ENCODE measurements around the gene ZNF90.

DNA sequence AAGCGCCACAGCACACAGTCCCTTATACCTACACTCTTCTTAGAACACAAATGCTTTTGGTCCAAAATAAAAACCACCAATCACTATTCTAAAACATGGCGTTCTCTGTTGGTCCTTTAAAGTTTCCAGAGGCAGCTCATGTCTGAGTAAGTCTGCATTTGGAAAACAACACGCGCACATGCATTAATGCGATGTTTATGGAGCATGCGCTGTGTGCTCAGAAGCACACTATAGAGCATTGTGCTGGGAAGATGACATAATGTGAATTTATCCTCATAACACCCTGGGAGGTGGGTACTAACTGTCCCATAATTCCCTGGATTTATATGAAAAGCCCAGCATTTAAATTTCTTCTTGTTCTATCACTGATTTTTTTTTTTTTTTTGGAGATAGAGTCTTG lies 49.2 kb upstream of the ZNF90 start:
- TF ChIP-seq CEBPB (IDR thresholded peaks at IDR 0.05) = no peak
- no peak for TF ChIP-seq YY1 (IDR thresholded peaks at IDR 0.05; ENCODE audit: low read depth)
- no peak for TF ChIP-seq CREB1 (IDR thresholded peaks at IDR 0.05; ENCODE audit: low read depth)
- TF ChIP-seq USF1 (IDR thresholded peaks at IDR 0.05) = no peak
- TF ChIP-seq TAF1 (IDR thresholded peaks at IDR 0.05; ENCODE audit: low read depth) = no peak
- TF ChIP-seq FOXM1 (IDR thresholded peaks at IDR 0.05; ENCODE audit: borderline replicate concordance, low read depth) = no peak
- no peak for TF ChIP-seq EP300 (IDR thresholded peaks at IDR 0.05; ENCODE audit: borderline replicate concordance)
- no peak for TF ChIP-seq RAD21 (IDR thresholded peaks at IDR 0.05; ENCODE audit: low read depth)
- TF ChIP-seq TCF12 (IDR thresholded peaks at IDR 0.05; ENCODE audit: low read depth) = no peak
- TF ChIP-seq REST (IDR thresholded peaks at IDR 0.05; ENCODE audit: low read depth) = no peak
- no peak for TF ChIP-seq ZBTB7A (IDR thresholded peaks at IDR 0.05; ENCODE audit: low read depth)
